ENCODE measurements around the gene PTPRE. TPM values are rescaled to one million over a fixed set of nuclear protein-coding genes. Genes with fewer than 3 reads are reported as not detected.

The PTPRE gene
- total RNA-seq, 2 donors from 2014 or later, result 6.5 to 8.9 TPM

- ATAC-seq, result no peak
- peak overlapping the region in 1 of 4 donors; percentile 23 for H3K27ac ChIP-seq
- intact Hi-C loops (cut with DNase I), result no loop called here
Measured at GRCh38 chr10:127922206-127922605, 15.3 kb downstream of the PTPRE start.

DNA sequence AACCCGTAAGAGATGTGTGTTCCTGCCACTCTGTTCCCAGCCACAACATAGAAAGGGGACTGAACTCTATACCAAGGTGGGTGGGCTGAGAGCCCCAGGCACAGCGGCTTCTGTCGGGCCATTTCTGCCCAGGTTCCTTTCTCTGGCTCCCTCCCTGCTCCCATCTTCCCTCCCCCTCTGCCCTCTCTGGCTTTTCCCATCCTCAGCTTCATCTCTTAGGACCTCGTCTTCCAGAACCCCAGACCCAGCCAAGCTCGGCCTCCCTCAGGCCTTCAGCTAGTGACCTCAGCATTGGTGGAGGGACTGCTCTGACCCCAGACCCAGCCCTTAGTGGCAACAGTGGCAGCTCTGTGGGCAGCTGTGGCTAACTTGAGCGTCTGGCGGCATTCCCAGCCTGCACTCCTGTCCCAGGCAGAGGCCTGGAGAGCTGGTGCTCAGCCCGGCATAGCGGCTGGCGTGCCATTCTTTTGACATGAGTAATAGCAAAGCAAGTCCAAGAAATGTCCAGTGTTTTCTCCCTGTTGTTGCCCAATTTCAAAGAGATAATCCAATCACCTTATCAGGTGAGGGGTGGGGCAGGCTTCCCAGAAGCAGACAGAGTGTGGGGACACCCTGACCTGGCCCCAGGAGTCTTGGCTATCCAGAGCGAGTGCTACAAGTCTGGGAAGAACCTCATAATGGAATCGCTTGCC is 15.9 kb downstream of the PTPRE start:
- Histone ChIP-seq H3K27me3 (no peaks in the 10 kb centered on the region), H3K9me3 (no peaks in the 10 kb centered on the region), H3K4me1 (peaks cover 6% of the 10 kb centered on the region), H3K4me3 (no peak overlapping the region), H3K36me3 (replicated peaks in 1 of 2; ENCODE audit: insufficient read depth in 1 of 2, low read depth in 2 of 2) (no peaks in the 10 kb centered on the region), H3K27ac (peak overlapping the region in 2 of 4 donors; percentile 17 to 52)
- 77 to 87% methylated on average over 10 to 11 of the region's 12 CpGs for WGBS, 2 donors
- intact Hi-C loops (cut with DNase I), result no loop called here
- TF ChIP-seq POLR2A (IDR thresholded peaks at IDR 0.05), result no peak
- TF ChIP-seq CTCF (IDR thresholded peaks at IDR 0.05), result no peak
- peak; percentile 78 for ATAC-seq
- DNase-seq, result peak; percentile 39 to 68 (median 50)

More at GRCh38 chr10:127922206-127922605, 15.3 kb downstream of the PTPRE start:
- H3K4me1 ChIP-seq, result peaks cover 6% of the 10 kb centered on the region
- DNase-seq, result no peak
- H3K4me3 ChIP-seq, result no peak overlapping the region
- H3K36me3 ChIP-seq (replicated peaks in 1 of 2; ENCODE audit: insufficient read depth in 1 of 2, low read depth in 2 of 2), result no peaks in the 10 kb centered on the region
- no peaks in the 10 kb centered on the region for H3K9me3 ChIP-seq
- H3K27me3 ChIP-seq, result no peaks in the 10 kb centered on the region
- TF ChIP-seq POLR2A (IDR thresholded peaks at IDR 0.05), result no peak
- no peak for TF ChIP-seq CTCF (IDR thresholded peaks at IDR 0.05)
- WGBS, 2 donors, result 93 to 96% methylated on average over 6 to 9 of the region's 9 CpGs

DNA sequence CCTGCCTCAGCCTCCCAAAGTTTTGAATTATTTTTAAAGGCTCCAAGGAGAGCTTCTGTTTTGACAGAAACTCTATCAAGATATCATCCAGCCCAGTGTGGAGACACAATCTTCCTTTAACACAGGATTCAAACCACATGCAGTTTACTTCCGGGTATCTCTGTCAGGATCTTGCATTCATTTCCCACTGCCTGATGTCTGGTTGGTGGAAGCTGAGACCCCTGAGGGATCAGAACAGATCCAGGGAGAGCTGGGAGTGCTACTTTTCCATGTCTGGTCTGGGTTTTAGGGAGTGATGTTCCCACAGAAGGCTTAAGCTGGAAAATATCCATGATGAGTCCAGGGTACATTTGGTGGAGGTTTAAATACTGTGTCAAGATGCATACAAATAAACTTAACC is 16.7 kb downstream of the PTPRE start:
- intact Hi-C loops (cut with DNase I), result no loop called here
- ATAC-seq, result no peak
- Histone ChIP-seq H3K36me3 (replicated peaks in 1 of 2; ENCODE audit: insufficient read depth in 1 of 2, low read depth in 2 of 2) (no peaks in the 10 kb centered on the region), H3K27me3 (no peaks in the 10 kb centered on the region), H3K4me3 (no peak overlapping the region), H3K27ac (no peak overlapping the region), H3K4me1 (peaks cover 6% of the 10 kb centered on the region), H3K9me3 (no peaks in the 10 kb centered on the region)
- 33 to 41% methylated on average over 1 of the region's 1 CpG for WGBS, 2 donors
- TF ChIP-seq POLR2A (IDR thresholded peaks at IDR 0.05), result no peak
- no peak for TF ChIP-seq CTCF (IDR thresholded peaks at IDR 0.05)
- DNase-seq, result no peak

GRCh38 chr10:127925471-127926207 is 18.7 kb downstream of the PTPRE start:
- H3K27ac ChIP-seq, result no peak overlapping the region
- ATAC-seq, result no peak
- H3K9me3 ChIP-seq, result no peaks in the 10 kb centered on the region
- H3K27me3 ChIP-seq, result no peaks in the 10 kb centered on the region
- TF ChIP-seq CTCF (IDR thresholded peaks at IDR 0.05) (no peak), POLR2A (IDR thresholded peaks at IDR 0.05) (no peak)
- H3K36me3 ChIP-seq (replicated peaks in 1 of 2; ENCODE audit: insufficient read depth in 1 of 2, low read depth in 2 of 2), result no peaks in the 10 kb centered on the region
- peaks cover 6% of the 10 kb centered on the region for H3K4me1 ChIP-seq
- no peak overlapping the region for H3K4me3 ChIP-seq
- WGBS, 2 donors, result 73 to 78% methylated on average over 5 to 6 of the region's 6 CpGs
- intact Hi-C loops (cut with DNase I), result no loop called here
- DNase-seq, result no peak

Measured in body of pancreas (tissue), 4 donors.